Measurements from ENCODE around the gene INPP5A. TPM values are rescaled to one million over a fixed set of nuclear protein-coding genes. Genes with fewer than 3 reads are reported as not detected.
A peak's percentile ranks its signal among the peaks of the same experiment; 100 is the strongest.

INPP5A gene
- total and polyA plus RNA-seq, 10 of the 15 experiments (the other 5 are each of a cell fraction or from before 2014, with no cell fraction given): 0.52 to 15.0 (median 6.3) TPM

DNA sequence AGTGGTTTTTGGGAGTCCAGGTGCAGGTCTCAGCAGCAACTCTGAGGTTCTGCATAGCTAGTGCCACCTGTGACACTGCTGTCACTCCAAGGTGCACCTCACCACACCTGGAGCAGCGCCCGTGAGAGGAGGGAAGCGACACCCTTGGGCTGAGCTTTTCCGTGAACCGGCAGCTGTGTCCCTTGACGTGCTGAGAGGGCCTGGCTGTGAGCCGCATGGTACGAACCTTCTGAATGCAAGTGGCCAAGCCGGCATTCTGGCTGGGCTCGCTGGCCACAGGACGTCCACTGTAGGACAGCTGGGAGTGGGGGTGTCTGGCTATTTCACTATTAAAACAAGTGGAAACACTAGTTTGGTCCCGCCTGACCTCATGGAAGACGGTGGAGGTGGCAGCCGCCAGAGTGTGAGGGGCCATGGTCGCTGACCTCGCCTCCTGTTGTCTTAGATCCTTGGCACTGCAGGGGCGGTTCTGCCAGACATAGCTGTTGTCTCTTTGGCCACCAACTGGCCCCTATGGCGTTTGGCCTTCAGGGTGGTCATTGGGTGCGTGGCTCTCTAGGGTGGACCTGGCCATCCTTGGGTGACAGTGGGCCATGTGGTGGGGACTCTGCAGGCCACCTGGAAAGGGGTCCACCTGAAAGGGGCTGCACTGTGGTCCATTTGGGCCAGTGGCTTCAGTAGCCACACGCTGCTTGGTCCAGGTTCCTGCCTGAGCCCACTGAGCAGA, 12.9 kb downstream of the INPP5A start:
- no peak overlapping the region for H2AFZ ChIP-seq (ENCODE audit: control insufficient read depth, low read depth, low read length)
- peak overlapping the region; percentile 6 for H3K4me2 ChIP-seq (ENCODE audit: control insufficient read depth, insufficient read depth)
- WGBS (ENCODE audit: insufficient coverage, insufficient replicate concordance, low lambda C conversion rate, missing lambda C conversion rate): 76% methylated on average over 20 of the region's 20 CpGs
- in situ Hi-C loops (cut with MboI): no loop called here
- ChIA-PET RAD21 (ENCODE audit: unreplicated experiment) (interaction anchor here (0.5 to 2.5 kb wide), 6 partner anchors 10 to 91 kb away, joined by 3 to 26 read pairs (median 8); no protein-coding TSS in a partner anchor), POLR2A (interaction anchor here (0.9 to 2.2 kb wide), 4 partner anchors 9 to 21 kb away, joined by 3 to 10 read pairs (median 4); no protein-coding TSS in a partner anchor), SMC1A (ENCODE audit: uncharacterized antibody, unreplicated experiment) (interaction anchor here (1.2 to 2.1 kb wide), 7 partner anchors 9 to 92 kb away, joined by 3 to 16 read pairs (median 11); no protein-coding TSS in a partner anchor), CTCF (interaction anchor here (1.0 to 2.6 kb wide), 6 partner anchors 10 to 92 kb away, joined by 3 to 26 read pairs (median 10); no protein-coding TSS in a partner anchor)
- peaks cover 5% of the 10 kb centered on the region for H4K20me1 ChIP-seq (ENCODE audit: control insufficient read depth, insufficient read depth)
- H3K9ac ChIP-seq (ENCODE audit: control insufficient read depth, insufficient read depth, low read length): no peak overlapping the region
- intact Hi-C loops (cut with micrococcal nuclease; ENCODE audit: unreplicated experiment): no loop called here
- DNase-seq (ENCODE audit: low read depth, low spot score) (no peak), ATAC-seq (no peak), FAIRE-seq (no peak)
- no peak for TF ChIP-seq PAX5 (IDR thresholded peaks at IDR 0.05; ENCODE audit: borderline replicate concordance, low read depth, low read length)
- no peak for TF ChIP-seq ESRRA (IDR thresholded peaks at IDR 0.05; ENCODE audit: low read length)
- no peak for TF ChIP-seq HDAC2 (IDR thresholded peaks at IDR 0.05)
- TF ChIP-seq ETV6 (conservative IDR thresholded peaks at IDR 0.05 in 1 of 2, IDR thresholded peaks at IDR 0.05 in 1 of 2; ENCODE audit: borderline replicate concordance in 1 of 2, low read depth in 1 of 2): no peak
- TF ChIP-seq CBX3 (IDR thresholded peaks at IDR 0.05; ENCODE audit: borderline replicate concordance, low read depth): no peak
- no peak for TF ChIP-seq SIX5 (IDR thresholded peaks at IDR 0.05; ENCODE audit: low read depth, low read length, severe bottlenecking)
- no peak for TF ChIP-seq NFYA (IDR thresholded peaks at IDR 0.05; ENCODE audit: borderline replicate concordance, low read depth, low read length)
- TF ChIP-seq GABPA (IDR thresholded peaks at IDR 0.05; ENCODE audit: low read depth): no peak
- TF ChIP-seq TCF3 (IDR thresholded peaks at IDR 0.05; ENCODE audit: borderline replicate concordance, insufficient read depth, low read depth, low read length): no peak
- no peak for TF ChIP-seq POLR2A (IDR thresholded peaks at IDR 0.05; ENCODE audit: low read depth, low read length)
- TF ChIP-seq EZH2 (IDR thresholded peaks at IDR 0.05; ENCODE audit: borderline replicate concordance, control insufficient read depth, low read depth, low read length): no peak
- TF ChIP-seq SMARCA5 (IDR thresholded peaks at IDR 0.05): no peak
- TF ChIP-seq NR2C1 (IDR thresholded peaks at IDR 0.05): no peak
- TF ChIP-seq, protein P1, sequence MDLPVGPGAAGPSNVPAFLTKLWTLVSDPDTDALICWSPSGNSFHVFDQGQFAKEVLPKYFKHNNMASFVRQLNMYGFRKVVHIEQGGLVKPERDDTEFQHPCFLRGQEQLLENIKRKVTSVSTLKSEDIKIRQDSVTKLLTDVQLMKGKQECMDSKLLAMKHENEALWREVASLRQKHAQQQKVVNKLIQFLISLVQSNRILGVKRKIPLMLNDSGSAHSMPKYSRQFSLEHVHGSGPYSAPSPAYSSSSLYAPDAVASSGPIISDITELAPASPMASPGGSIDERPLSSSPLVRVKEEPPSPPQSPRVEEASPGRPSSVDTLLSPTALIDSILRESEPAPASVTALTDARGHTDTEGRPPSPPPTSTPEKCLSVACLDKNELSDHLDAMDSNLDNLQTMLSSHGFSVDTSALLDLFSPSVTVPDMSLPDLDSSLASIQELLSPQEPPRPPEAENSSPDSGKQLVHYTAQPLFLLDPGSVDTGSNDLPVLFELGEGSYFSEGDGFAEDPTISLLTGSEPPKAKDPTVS (IDR thresholded peaks at IDR 0.05; ENCODE audit: low read depth, low read length): no peak
- TF ChIP-seq CEBPB (IDR thresholded peaks at IDR 0.05; ENCODE audit: borderline replicate concordance in 1 of 2, low read depth in 2 of 2, low read length in 2 of 2): no peak
- no peak for TF ChIP-seq CHD2 (IDR thresholded peaks at IDR 0.05; ENCODE audit: borderline replicate concordance, low read depth, low read length)
- TF ChIP-seq RB1 (IDR thresholded peaks at IDR 0.05; ENCODE audit: borderline replicate concordance): no peak
- no peak for TF ChIP-seq LARP7 (IDR thresholded peaks at IDR 0.05)
- no peak overlapping the region for H3K4me3 ChIP-seq
- H3K27me3 ChIP-seq (replicated peaks in 1 of 2; ENCODE audit: control insufficient read depth in 2 of 2, insufficient read depth in 2 of 2, low read length in 1 of 2): no peaks in the 10 kb centered on the region; a peak in 1 of 4 replicates
- peaks cover 25% of the 10 kb centered on the region for H3K4me1 ChIP-seq (ENCODE audit: control insufficient read depth, insufficient read depth, low read length)
- no peaks in the 10 kb centered on the region; the same call in 2 of the 3 replicates for H3K9me3 ChIP-seq (replicated peaks; ENCODE audit: control insufficient read depth, insufficient read depth, low read length)
- H3K27ac ChIP-seq (ENCODE audit: control insufficient read depth, insufficient read depth): no peak overlapping the region
- H3K36me3 ChIP-seq (ENCODE audit: control insufficient read depth in 2 of 2, insufficient read depth in 2 of 2, low read length in 1 of 2): no peaks in the 10 kb centered on the region
- BruUV-seq (replicated peaks): TSS peak; percentile 56
- peaks cover 1% of the 10 kb centered on the region for H3K79me2 ChIP-seq (ENCODE audit: control insufficient read depth, insufficient read depth, low read length)

All from GM12878 (cell line).